Testis (tissue), 2 donors: ENCODE measurements around the gene SFMBT2.

Source experiments
- POLR2A ChIP-seq: fragments of 450-650 bp; IDR thresholded peaks from one replicate; pipeline ENCODE4 v1.6.1; 2017; ENCODE audit warnings: antibody characterized with exemption, mild to moderate bottlenecking, moderate library complexity
- TF ChIP-seq, protein P1 (sequence below), 3 experiments: fragments of 450-650 bp in 2 of 3; fragments of 200-600 bp in 1 of 3; sonication (generic) in 1 of 3; IDR thresholded peaks; one replicate each; pipeline ENCODE4 v1.5.1; 2016 to 2019; ENCODE audit warnings: antibody characterized with exemption in 3 of 3, mild to moderate bottlenecking in 2 of 3, moderate library complexity in 1 of 3

DNA sequence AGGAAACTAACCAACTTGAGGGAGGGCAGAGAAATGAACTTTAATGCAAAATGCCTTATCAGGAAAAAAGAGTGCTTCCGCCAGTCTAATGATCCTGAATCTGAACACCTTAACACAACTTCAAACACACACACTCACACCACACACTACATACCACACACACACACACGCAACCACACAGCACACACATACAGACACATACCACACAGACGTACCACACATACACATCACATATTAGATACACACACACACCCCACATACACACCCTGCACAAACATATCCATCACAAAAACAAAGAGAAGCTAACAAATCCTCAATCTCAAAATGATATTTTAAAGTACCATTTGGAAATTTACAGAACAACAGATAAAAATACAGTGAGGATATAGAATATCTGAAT, 175.5 kb downstream of the SFMBT2 start:
- TF ChIP-seq, protein P1, sequence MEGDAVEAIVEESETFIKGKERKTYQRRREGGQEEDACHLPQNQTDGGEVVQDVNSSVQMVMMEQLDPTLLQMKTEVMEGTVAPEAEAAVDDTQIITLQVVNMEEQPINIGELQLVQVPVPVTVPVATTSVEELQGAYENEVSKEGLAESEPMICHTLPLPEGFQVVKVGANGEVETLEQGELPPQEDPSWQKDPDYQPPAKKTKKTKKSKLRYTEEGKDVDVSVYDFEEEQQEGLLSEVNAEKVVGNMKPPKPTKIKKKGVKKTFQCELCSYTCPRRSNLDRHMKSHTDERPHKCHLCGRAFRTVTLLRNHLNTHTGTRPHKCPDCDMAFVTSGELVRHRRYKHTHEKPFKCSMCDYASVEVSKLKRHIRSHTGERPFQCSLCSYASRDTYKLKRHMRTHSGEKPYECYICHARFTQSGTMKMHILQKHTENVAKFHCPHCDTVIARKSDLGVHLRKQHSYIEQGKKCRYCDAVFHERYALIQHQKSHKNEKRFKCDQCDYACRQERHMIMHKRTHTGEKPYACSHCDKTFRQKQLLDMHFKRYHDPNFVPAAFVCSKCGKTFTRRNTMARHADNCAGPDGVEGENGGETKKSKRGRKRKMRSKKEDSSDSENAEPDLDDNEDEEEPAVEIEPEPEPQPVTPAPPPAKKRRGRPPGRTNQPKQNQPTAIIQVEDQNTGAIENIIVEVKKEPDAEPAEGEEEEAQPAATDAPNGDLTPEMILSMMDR (IDR thresholded peaks at IDR 0.05): no peak
- TF ChIP-seq POLR2A: no peak
